GM23338 (cell line): ENCODE data around the gene CSN3. TPM values are rescaled to one million over a fixed set of nuclear protein-coding genes. Genes with fewer than 3 reads are reported as not detected.

ENCODE experiments used
- ATAC-seq: fragments of 200-7000 bp; cut with Tn5 transposase; 3 replicates; pipeline ENCODE4 v1.9.1; 2020
- DNase-seq: peaks from one replicate; pipeline ENCODE4 v3.0.0-alpha.2; 2015; ENCODE audit warnings: low spot score
- H2AFZ ChIP-seq: fragments of 200-600 bp; sonication (generic); 2 replicates; pipeline ENCODE4 v1.8.0; 2016; ENCODE audit warnings: antibody characterized with exemption, mild to moderate bottlenecking, moderate library complexity
- H3F3A ChIP-seq: fragments of 200-600 bp; sonication (generic); replicated peaks from 2 replicates; pipeline ENCODE4 v1.8.0; 2017; ENCODE audit warnings: antibody characterized with exemption, mixed run types, low read depth
- H3K27ac ChIP-seq: fragments of 200-600 bp; sonication (generic); 2 replicates; pipeline ENCODE4 v1.6.1; 2016; ENCODE audit warnings: low read depth
- H3K27me3 ChIP-seq: fragments of 200-600 bp; sonication (generic); 2 replicates; pipeline ENCODE4 v1.8.0; 2016; ENCODE audit warnings: mild to moderate bottlenecking, mixed run types, moderate library complexity; ENCODE audit not compliant: insufficient read depth
- H3K36me3 ChIP-seq: fragments of 200-600 bp; sonication (generic); 2 replicates; pipeline ENCODE4 v1.8.0; 2016; ENCODE audit warnings: mild to moderate bottlenecking; ENCODE audit not compliant: insufficient read depth
- H3K4me1 ChIP-seq: fragments of 200-600 bp; sonication (generic); 2 replicates; pipeline ENCODE4 v1.8.0; 2016; ENCODE audit warnings: mild to moderate bottlenecking, moderate library complexity; ENCODE audit not compliant: insufficient read depth
- H3K4me2 ChIP-seq: fragments of 200-600 bp; sonication (generic); 2 replicates; pipeline ENCODE4 v1.7.1; 2017; ENCODE audit warnings: mixed run types
- H3K4me3 ChIP-seq: fragments of 200-600 bp; sonication (generic); 2 replicates; pipeline ENCODE4 v1.6.1; 2016; ENCODE audit warnings: mixed run types
- H3K79me2 ChIP-seq: fragments of 200-600 bp; sonication (generic); replicated peaks from 2 replicates; pipeline ENCODE4 v1.8.0; 2017; ENCODE audit warnings: mild to moderate bottlenecking; ENCODE audit not compliant: insufficient read depth
- H3K9me2 ChIP-seq: fragments of 200-600 bp; sonication (generic); 2 replicates; pipeline ENCODE4 v1.8.0; 2017; ENCODE audit not compliant: insufficient read depth
- H4K20me1 ChIP-seq: fragments of 200-600 bp; sonication (generic); replicated peaks from 2 replicates; pipeline ENCODE4 v1.8.0; 2017; ENCODE audit warnings: mild to moderate bottlenecking; ENCODE audit not compliant: insufficient read depth
- H3K27ac Mint-ChIP-seq: 2 replicates; pipeline ENCODE4 v1.8.0; 2020; ENCODE audit warnings: inconsistent platforms, mild to moderate bottlenecking, moderate library complexity, mixed read lengths
- H3K27me3 Mint-ChIP-seq: 3 replicates; pipeline ENCODE4 v1.8.0; 2022; ENCODE audit warnings: low read depth, mild to moderate bottlenecking, moderate library complexity, mixed read lengths, inconsistent platforms; ENCODE audit not compliant: insufficient read depth, poor library complexity
- H3K36me3 Mint-ChIP-seq: 3 replicates; pipeline ENCODE4 v1.8.0; 2021; ENCODE audit warnings: low read depth, mild to moderate bottlenecking, inconsistent platforms, moderate library complexity, mixed read lengths
- H3K4me1 Mint-ChIP-seq: 3 replicates; pipeline ENCODE4 v1.8.0; 2020; ENCODE audit warnings: mild to moderate bottlenecking, inconsistent platforms, mixed read lengths
- H3K4me3 Mint-ChIP-seq: 3 replicates; pipeline ENCODE4 v1.8.0; 2021; ENCODE audit warnings: moderate library complexity, mild to moderate bottlenecking, inconsistent platforms, mixed read lengths
- H3K9me3 Mint-ChIP-seq: 3 replicates; pipeline ENCODE4 v1.8.0; 2020; ENCODE audit warnings: moderate library complexity, mild to moderate bottlenecking, inconsistent platforms, mixed read lengths
- CREB1 ChIP-seq: fragments of 250-450 bp; sonication (Bioruptor Pico); IDR thresholded peaks from 2 replicates; pipeline ENCODE4 v1.5.0; 2020; ENCODE audit warnings: low read depth, mild to moderate bottlenecking, moderate library complexity
- ETS1 ChIP-seq: IDR thresholded peaks from 2 replicates; pipeline ENCODE4 v1.6.1; 2016; ENCODE audit warnings: antibody characterized with exemption
- EZH2 ChIP-seq: fragments of 200-600 bp; sonication (generic); IDR thresholded peaks from one replicate; pipeline ENCODE4 v1.8.0; 2017; ENCODE audit warnings: antibody characterized with exemption, mild to moderate bottlenecking, low read depth; ENCODE audit not compliant: unreplicated experiment
- EZH2phosphoT487 ChIP-seq: fragments of 200-600 bp; sonication (generic); IDR thresholded peaks from one replicate; pipeline ENCODE4 v1.8.1; 2018; ENCODE audit warnings: antibody characterized with exemption; ENCODE audit not compliant: unreplicated experiment
- JUNB ChIP-seq: IDR thresholded peaks from one replicate; pipeline ENCODE4 v1.6.1; 2016; ENCODE audit warnings: antibody characterized with exemption; ENCODE audit not compliant: unreplicated experiment
- NANOG ChIP-seq: IDR thresholded peaks from 2 replicates; pipeline ENCODE4 v1.6.1; 2016; ENCODE audit warnings: antibody characterized with exemption, borderline replicate concordance
- POLR2AphosphoS5 ChIP-seq: IDR thresholded peaks from 2 replicates; pipeline ENCODE4 v1.6.1; 2016; ENCODE audit warnings: antibody characterized with exemption, low read depth
- REST ChIP-seq: IDR thresholded peaks from one replicate; pipeline ENCODE4 v1.6.1; 2018; ENCODE audit warnings: antibody characterized with exemption; ENCODE audit not compliant: unreplicated experiment
- STAT1 ChIP-seq: IDR thresholded peaks from one replicate; pipeline ENCODE4 v1.6.1; 2016; ENCODE audit warnings: antibody characterized with exemption; ENCODE audit not compliant: unreplicated experiment
- ZNF114 ChIP-seq: fragments of 250-450 bp; sonication (Bioruptor Pico); IDR thresholded peaks from 2 replicates; pipeline ENCODE4 v1.5.0; 2020; ENCODE audit warnings: mild to moderate bottlenecking, moderate library complexity
- ZNF331 ChIP-seq: fragments of 250-450 bp; sonication (Bioruptor Pico); IDR thresholded peaks from 2 replicates; pipeline ENCODE4 v1.5.0; 2020; ENCODE audit warnings: low read depth, mild to moderate bottlenecking, moderate library complexity
- ZNF462 ChIP-seq: fragments of 250-450 bp; sonication (Bioruptor Pico); IDR thresholded peaks from 2 replicates; pipeline ENCODE4 v1.5.0; 2020; ENCODE audit warnings: mild to moderate bottlenecking, moderate library complexity
- polyA plus RNA-seq: library from polyadenylated mRNA; unstranded; fragments of >200 nt; fragmentation: Nextera tagmentation; extraction: Ambion mirVana; gene quantifications from 2 replicates; pipeline ENCODE4 v1.2.1, GENCODE V29; 2016
- total RNA-seq: library from RNA; depleted of rRNA; stranded (reverse); fragments of >200 nt; shearing (Covaris generic); gene quantifications from 2 replicates; pipeline ENCODE4 v1.2.3, GENCODE V29; 2014
- TF ChIP-seq, protein P1 (sequence below), 2 experiments: fragments of 200-600 bp in 1 of 2; sonication (generic) in 1 of 2; conservative IDR thresholded peaks; 2 replicates each; pipeline versions ENCODE4 v1.5.1 to v1.6.1; 2016 to 2017; ENCODE audit warnings: antibody characterized with exemption in 2 of 2, low read depth in 2 of 2, mild to moderate bottlenecking in 2 of 2, moderate library complexity in 1 of 2

Gene CSN3
- total and polyA plus RNA-seq, 2 experiments from 2014 or later: not detected

DNA sequence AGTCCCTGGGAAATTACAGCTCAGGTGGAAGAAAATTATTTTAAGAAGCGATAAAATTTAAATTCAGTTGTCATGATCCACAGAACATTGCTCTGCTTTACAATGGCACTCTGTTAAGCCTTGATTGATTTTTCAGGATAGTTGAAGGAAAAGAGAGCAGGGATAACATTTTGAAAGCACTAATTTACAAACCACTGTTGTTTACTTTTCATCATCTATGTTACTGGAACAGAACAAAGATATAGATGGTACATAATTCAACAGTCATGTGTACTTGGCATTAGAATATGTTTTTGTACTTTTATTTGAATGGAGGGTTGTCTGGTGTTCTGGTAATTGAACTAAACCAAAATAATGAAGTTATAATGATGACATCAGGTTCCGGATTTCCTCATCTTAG is 49.5 kb upstream of the CSN3 start (continued):
- TF ChIP-seq JUNB (no peak), EZH2 (no peak), ZNF114 (CRISPR knock-in tag) (no peak)

- DNase-seq: no peak
- peaks cover 1% of the 10 kb centered on the region; the same call in 1 of the 2 replicates for H3K4me1 ChIP-seq
- no peaks in the 10 kb centered on the region; the same call in 2 of the 3 replicates for H3K9me3 Mint-ChIP-seq
- ATAC-seq: no peak
- H3K4me1 Mint-ChIP-seq: peaks cover 12% of the 10 kb centered on the region; the same call in 2 of the 3 replicates
- peaks cover 3% of the 10 kb centered on the region for H3K27me3 Mint-ChIP-seq
- no peak within 1 kb of the TSS for H3K4me2 ChIP-seq
- H3K4me3 Mint-ChIP-seq: no peak within 1 kb of the TSS
- H3K36me3 Mint-ChIP-seq: no peaks in the 10 kb centered on the region
- H3K27ac ChIP-seq: no peak within 1 kb of the TSS
- no peaks in the 10 kb centered on the region for H3F3A ChIP-seq
- TF ChIP-seq EZH2phosphoT487 (no peak), NANOG (no peak), ZNF331 (CRISPR knock-in tag) (no peak), ZNF114 (CRISPR knock-in tag) (no peak), EZH2 (no peak), STAT1 (no peak), CREB1 (CRISPR knock-in tag) (no peak), ZNF462 (CRISPR knock-in tag) (no peak), REST (no peak), POLR2AphosphoS5 (no peak), ETS1 (no peak)
- TF ChIP-seq, protein P1, sequence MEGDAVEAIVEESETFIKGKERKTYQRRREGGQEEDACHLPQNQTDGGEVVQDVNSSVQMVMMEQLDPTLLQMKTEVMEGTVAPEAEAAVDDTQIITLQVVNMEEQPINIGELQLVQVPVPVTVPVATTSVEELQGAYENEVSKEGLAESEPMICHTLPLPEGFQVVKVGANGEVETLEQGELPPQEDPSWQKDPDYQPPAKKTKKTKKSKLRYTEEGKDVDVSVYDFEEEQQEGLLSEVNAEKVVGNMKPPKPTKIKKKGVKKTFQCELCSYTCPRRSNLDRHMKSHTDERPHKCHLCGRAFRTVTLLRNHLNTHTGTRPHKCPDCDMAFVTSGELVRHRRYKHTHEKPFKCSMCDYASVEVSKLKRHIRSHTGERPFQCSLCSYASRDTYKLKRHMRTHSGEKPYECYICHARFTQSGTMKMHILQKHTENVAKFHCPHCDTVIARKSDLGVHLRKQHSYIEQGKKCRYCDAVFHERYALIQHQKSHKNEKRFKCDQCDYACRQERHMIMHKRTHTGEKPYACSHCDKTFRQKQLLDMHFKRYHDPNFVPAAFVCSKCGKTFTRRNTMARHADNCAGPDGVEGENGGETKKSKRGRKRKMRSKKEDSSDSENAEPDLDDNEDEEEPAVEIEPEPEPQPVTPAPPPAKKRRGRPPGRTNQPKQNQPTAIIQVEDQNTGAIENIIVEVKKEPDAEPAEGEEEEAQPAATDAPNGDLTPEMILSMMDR (conservative IDR thresholded peaks at IDR 0.05; ENCODE audit: low read depth in 2 of 2): no peak
- no peaks in the 10 kb centered on the region for H3K9me2 ChIP-seq
- no peaks in the 10 kb centered on the region for H3K79me2 ChIP-seq
- H4K20me1 ChIP-seq: no peaks in the 10 kb centered on the region
- no peaks in the 10 kb centered on the region for H3K27me3 ChIP-seq
- no peak within 1 kb of the TSS for H3K27ac Mint-ChIP-seq
- no peaks in the 10 kb centered on the region for H3K36me3 ChIP-seq
- no peak within 1 kb of the TSS for H2AFZ ChIP-seq
- no peak within 1 kb of the TSS for H3K4me3 ChIP-seq
Measured at GRCh38 chr4:70195425-70195824, 47.0 kb upstream of the CSN3 start, which contains the start of gene ODAM. ODAM (plus strand) TSS chr4:70195725; CDS start chr4:70196544, 819 bp downstream.
